Hematopoietic multipotent progenitor cell treated with erythropoietin and hydrocortisone succinate and interleukin-3 and kit ligand, for 8 days (in vitro differentiated cells): ENCODE measurements around the gene TBC1D14.

Experiments
- DNase-seq: peaks from one replicate; pipeline ENCODE4 v3.0.0-alpha.2; 2015

Gene TBC1D14

GRCh38 chr4:6932475-6932874 is 22.8 kb downstream of the TBC1D14 start:
- no peak for DNase-seq

GRCh38 chr4:6932918-6933317 is 23.3 kb downstream of the TBC1D14 start:
- no peak for DNase-seq

- no peak for DNase-seq
Measured at GRCh38 chr4:6933691-6934430, 24.2 kb downstream of the TBC1D14 start.

- DNase-seq = no peak
Measured at GRCh38 chr4:6935965-6936364, 26.3 kb downstream of the TBC1D14 start.

GRCh38 chr4:6937201-6937600 is 27.6 kb downstream of the TBC1D14 start:
- DNase-seq = no peak

- no peak for DNase-seq
Measured at GRCh38 chr4:6937754-6938153, 28.1 kb downstream of the TBC1D14 start.

- no peak for DNase-seq
Measured at GRCh38 chr4:6938237-6938636, 28.6 kb downstream of the TBC1D14 start.

- no peak for DNase-seq
Measured at GRCh38 chr4:6938647-6939271, 29.1 kb downstream of the TBC1D14 start.

- peak; percentile 15 for DNase-seq
Measured at GRCh38 chr4:6939761-6940743, 30.4 kb downstream of the TBC1D14 start.

- no peak for DNase-seq
Measured at GRCh38 chr4:6940744-6941137, 31.1 kb downstream of the TBC1D14 start.

- DNase-seq = no peak
Measured at GRCh38 chr4:6941796-6942195, 32.2 kb downstream of the TBC1D14 start.

- DNase-seq = no peak
Measured at GRCh38 chr4:6942238-6942800, 32.7 kb downstream of the TBC1D14 start.

- DNase-seq = no peak
Measured at GRCh38 chr4:6943012-6943884, 33.6 kb downstream of the TBC1D14 start.

- no peak for DNase-seq
Measured at GRCh38 chr4:6943885-6944225, 34.2 kb downstream of the TBC1D14 start.

- no peak for DNase-seq
Measured at GRCh38 chr4:6944301-6945051, 34.9 kb downstream of the TBC1D14 start.

GRCh38 chr4:6945052-6945409 is 35.4 kb downstream of the TBC1D14 start:
- DNase-seq = no peak

GRCh38 chr4:6946497-6946896 is 36.9 kb downstream of the TBC1D14 start:
- DNase-seq = no peak

GRCh38 chr4:6948134-6948460 is 38.5 kb downstream of the TBC1D14 start:
- DNase-seq = no peak

GRCh38 chr4:6951880-6952381 is 42.3 kb downstream of the TBC1D14 start:
- peak; percentile 63 for DNase-seq

GRCh38 chr4:6953751-6954380 is 44.2 kb downstream of the TBC1D14 start:
- no peak for DNase-seq
